Measurements from ENCODE around the gene PHLPP1.

- TF ChIP-seq POLR2A (IDR thresholded peaks at IDR 0.05; ENCODE audit: low read length) (no peak), GATA1 (IDR thresholded peaks at IDR 0.05; ENCODE audit: low read depth, low read length) (no peak)
These were observed 29.9 kb downstream of the PHLPP1 start for GRCh38 chr18:62745089-62745751.
